ENCODE results near the gene PRKG1.

The PRKG1 gene

DNA sequence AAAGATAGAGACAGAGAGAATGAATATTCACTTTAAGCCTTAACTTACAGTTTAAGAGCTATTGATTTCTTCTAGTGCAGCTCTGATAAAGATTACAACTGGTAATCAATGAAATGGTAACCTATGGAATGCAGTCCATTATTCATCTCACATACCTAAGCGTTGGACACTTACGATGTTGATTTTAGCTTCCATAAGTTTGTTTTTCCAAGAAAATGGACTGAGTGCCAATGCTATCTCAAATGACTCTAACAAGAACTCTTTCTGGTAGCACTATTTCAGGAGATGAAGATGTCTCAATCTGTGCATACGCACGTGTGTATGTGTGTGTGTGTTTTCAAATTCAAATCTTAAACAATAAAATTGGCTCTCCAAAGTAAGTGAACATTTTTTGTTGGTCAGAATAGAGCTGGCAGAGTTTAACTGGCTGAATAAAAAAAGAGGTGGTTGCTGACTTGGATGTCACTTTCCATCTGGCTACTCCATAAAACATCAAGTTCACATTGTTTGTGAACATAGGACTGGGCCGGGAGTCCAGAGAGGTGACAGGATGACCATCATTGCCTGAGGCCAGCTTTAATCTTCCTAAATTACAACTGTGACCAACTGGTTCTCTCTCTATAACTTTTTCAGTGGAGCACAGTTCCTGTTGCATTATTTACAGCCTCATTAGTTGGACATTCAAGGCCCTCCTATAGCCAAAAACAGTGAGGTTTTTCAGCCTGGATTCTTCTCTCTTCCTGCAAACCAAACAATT lies 732.0 kb downstream of the PRKG1 start:
- no peak overlapping the region for H3K4me3 ChIP-seq (ENCODE audit: low read depth, low read length)
- TF ChIP-seq, protein P1, sequence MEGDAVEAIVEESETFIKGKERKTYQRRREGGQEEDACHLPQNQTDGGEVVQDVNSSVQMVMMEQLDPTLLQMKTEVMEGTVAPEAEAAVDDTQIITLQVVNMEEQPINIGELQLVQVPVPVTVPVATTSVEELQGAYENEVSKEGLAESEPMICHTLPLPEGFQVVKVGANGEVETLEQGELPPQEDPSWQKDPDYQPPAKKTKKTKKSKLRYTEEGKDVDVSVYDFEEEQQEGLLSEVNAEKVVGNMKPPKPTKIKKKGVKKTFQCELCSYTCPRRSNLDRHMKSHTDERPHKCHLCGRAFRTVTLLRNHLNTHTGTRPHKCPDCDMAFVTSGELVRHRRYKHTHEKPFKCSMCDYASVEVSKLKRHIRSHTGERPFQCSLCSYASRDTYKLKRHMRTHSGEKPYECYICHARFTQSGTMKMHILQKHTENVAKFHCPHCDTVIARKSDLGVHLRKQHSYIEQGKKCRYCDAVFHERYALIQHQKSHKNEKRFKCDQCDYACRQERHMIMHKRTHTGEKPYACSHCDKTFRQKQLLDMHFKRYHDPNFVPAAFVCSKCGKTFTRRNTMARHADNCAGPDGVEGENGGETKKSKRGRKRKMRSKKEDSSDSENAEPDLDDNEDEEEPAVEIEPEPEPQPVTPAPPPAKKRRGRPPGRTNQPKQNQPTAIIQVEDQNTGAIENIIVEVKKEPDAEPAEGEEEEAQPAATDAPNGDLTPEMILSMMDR (IDR thresholded peaks at IDR 0.05; ENCODE audit: borderline replicate concordance, insufficient read depth, low read depth, low read length): no peak

DNA sequence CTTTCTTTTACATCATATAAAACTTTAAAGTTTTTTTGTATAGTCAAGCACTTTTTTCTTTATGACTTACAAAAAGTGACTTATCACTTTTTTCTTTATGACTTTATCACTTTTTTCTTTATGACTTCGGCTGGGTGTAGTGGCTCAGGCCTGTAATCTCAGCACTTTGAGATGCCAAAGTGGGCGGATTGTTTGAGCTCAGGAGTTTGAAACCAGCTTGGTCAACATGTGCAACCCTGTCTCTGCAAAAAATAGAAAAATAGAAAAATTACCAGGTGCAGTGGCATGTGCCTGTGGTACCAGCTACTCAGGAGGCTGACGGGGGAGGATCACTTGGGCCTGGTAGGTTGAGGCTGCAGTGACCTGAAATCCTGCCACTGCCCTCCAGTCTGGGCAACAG lies 733.9 kb downstream of the PRKG1 start:
- H3K4me3 ChIP-seq (ENCODE audit: low read depth, low read length): no peak overlapping the region
- TF ChIP-seq, protein P1 (IDR thresholded peaks at IDR 0.05; ENCODE audit: borderline replicate concordance, insufficient read depth, low read depth, low read length): no peak

DNA sequence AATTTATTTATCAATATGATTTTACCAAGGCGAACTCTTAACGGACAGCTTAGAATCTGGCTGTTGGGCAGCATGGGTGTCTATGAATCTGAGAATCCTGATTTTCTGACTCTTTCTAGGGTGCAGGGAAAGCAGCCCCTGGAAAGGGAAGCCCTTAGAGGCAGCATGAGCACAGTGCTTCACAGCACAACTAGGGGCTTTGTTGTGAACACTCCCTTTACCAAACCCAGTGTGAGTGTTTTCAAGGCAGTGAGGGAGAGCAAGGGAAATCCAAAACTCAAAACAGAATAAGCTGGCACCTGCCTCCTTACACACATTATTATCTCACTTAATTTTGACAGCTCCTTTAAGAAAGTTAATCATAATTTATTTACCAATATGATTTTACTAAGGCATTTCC lies 741.4 kb downstream of the PRKG1 start:
- no peak overlapping the region for H3K4me3 ChIP-seq (ENCODE audit: low read depth, low read length)
- TF ChIP-seq, protein P1 (IDR thresholded peaks at IDR 0.05; ENCODE audit: borderline replicate concordance, insufficient read depth, low read depth, low read length): no peak

DNA sequence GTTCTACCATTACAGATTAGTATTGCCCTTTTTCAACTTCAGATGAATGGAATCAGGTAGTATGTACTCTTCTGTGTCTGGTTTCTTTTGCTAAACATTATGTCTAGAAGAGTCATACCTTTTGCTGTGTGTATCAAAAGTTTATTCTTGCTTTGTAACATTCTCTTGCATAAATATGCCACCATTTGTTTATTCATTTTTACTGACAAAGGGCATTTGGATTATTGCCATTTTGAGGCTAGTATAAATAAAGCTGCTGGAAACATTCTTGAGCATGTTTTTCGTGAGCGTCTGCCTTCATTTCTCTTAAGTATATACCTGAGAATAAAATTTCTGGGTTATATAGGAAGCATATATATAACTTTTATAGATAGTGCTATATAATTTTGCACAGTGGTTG lies 746.8 kb downstream of the PRKG1 start:
- TF ChIP-seq, protein P1 (IDR thresholded peaks at IDR 0.05; ENCODE audit: borderline replicate concordance, insufficient read depth, low read depth, low read length): no peak
- no peak overlapping the region for H3K4me3 ChIP-seq (ENCODE audit: low read depth, low read length)

DNA sequence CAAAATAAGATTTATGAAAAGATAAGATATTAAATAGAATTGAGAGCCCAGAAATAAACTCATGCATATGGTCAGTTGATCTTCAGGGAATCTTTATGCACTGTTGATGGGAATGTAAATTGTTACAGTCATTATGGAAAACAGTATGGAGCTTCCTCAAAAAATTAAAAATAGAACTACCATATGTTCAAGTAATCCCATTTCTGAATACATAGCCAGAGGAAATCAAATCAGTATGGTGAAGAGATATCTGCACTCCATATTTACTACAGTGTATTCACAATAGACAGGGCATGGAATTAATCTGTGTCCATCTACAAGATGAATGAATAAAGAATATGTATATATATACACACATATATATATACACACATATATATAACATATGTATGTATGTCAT lies 747.5 kb downstream of the PRKG1 start:
- TF ChIP-seq, protein P1 (IDR thresholded peaks at IDR 0.05; ENCODE audit: borderline replicate concordance, insufficient read depth, low read depth, low read length): no peak
- no peak overlapping the region for H3K4me3 ChIP-seq (ENCODE audit: low read depth, low read length)

DNA sequence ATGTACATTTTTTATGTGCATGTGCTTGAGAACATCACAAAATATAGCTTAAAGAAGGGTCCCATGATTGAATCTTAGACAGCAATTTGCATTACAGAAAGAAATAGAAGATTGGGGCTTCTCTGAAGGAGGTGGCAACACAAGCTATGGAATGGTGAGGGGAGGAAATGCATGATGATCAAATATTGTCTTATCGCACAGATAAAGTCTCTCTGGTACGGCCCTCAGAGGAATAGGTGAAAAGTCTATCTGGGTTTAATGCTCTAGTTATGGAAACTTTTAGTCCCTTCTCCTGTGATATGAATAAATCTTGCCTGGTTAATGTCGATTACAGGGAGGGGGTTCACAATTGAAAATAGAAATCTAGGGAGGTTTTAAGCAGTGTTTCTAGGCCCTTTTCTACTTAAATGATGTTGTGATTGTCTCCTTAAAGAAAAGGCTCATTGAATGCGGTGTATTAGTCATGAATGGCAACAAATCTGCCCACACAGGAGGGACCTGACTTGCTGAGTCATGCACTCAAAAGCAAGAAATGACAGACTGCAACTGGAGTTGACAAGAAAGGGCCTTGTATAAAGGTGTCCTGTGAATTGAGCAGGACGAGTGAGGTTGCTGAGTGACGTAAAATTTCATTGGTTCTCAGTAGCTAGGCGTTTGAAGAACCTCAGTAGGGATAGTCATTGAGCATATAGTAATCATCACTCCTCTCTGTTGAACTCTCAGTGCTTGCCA lies 758.5 kb downstream of the PRKG1 start:
- H3K4me3 ChIP-seq (ENCODE audit: low read depth, low read length): no peak overlapping the region
- TF ChIP-seq, protein P1 (IDR thresholded peaks at IDR 0.05; ENCODE audit: borderline replicate concordance, insufficient read depth, low read depth, low read length): no peak

DNA sequence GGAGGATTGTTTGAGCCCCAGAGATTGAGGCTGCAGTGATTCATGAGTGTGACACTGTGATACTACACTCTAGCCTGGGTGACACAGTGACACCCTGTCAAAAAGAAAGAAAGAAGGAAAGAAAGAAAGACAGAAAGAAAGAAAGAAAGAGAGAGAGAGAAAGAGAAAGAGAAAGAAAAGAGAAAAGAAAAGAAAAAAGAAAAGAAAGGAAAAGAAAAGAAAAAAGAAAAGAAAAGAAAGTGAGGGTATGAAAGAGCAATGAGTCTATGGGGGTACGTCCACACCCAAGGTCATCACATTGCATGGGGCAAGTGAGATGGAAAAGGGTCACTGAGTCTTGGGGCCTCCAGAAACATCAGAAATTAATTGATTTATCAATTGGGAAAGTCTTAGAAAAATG lies 760.3 kb downstream of the PRKG1 start:
- TF ChIP-seq, protein P1 (IDR thresholded peaks at IDR 0.05; ENCODE audit: borderline replicate concordance, insufficient read depth, low read depth, low read length): no peak
- no peak overlapping the region for H3K4me3 ChIP-seq (ENCODE audit: low read depth, low read length)
